Esophagus squamous epithelium (tissue), 4 donors: ENCODE measurements around the gene IGFBP5.

Source experiments
- CTCF ChIP-seq, 6 experiments: fragments of 450-650 bp in 4 of 6; fragments of 200-600 bp in 2 of 6; sonication (generic) in 2 of 6; IDR thresholded peaks; one replicate each; pipeline ENCODE4 v1.5.1; 2016 to 2019; ENCODE audit warnings: antibody characterized with exemption in 6 of 6, mild to moderate bottlenecking in 4 of 6, moderate library complexity in 4 of 6
- POLR2A ChIP-seq, 4 donors: fragments of 450-650 bp; IDR thresholded peaks; one replicate each; pipeline ENCODE4 v1.6.1; 2017; ENCODE audit warnings: antibody characterized with exemption in 4 of 4, mild to moderate bottlenecking in 4 of 4, moderate library complexity in 3 of 4

- no peak for TF ChIP-seq CTCF (IDR thresholded peaks at IDR 0.05)
- TF ChIP-seq POLR2A (IDR thresholded peaks at IDR 0.05), result no peak
These were observed 21.0 kb downstream of the IGFBP5 start for GRCh38 chr2:216674376-216674775.
